ENCODE measurements around the gene FHOD3. TPM values are rescaled to one million over a fixed set of nuclear protein-coding genes. Genes with fewer than 3 reads are reported as not detected.

FHOD3 gene
- total and polyA plus RNA-seq, 9 of the 15 experiments (the other 6 are each of a cell fraction or from before 2014, with no cell fraction given) = 0.11 TPM; not detected in 8

GRCh38 chr18:36419900-36420531, 122.5 kb downstream of the FHOD3 start:
- Histone ChIP-seq H3K36me3 (ENCODE audit: control insufficient read depth, insufficient read depth, low read length) (no peaks in the 10 kb centered on the region), H3K9me3 (replicated peaks; ENCODE audit: control insufficient read depth, insufficient read depth, low read depth, low read length) (no peaks in the 10 kb centered on the region), H3K79me2 (ENCODE audit: control insufficient read depth, insufficient read depth, low read length) (no peaks in the 10 kb centered on the region), H3K4me3 (no peak overlapping the region), H3K4me2 (ENCODE audit: insufficient read depth, low read length) (no peak overlapping the region), H3K9me1 (ENCODE audit: control insufficient read depth, insufficient read depth, low read length) (no peaks in the 10 kb centered on the region), H2AFZ (ENCODE audit: low read depth, low read length) (0 out of 2 replicates have a peak overlapping the region, but pooled peaks have one; percentile 6), H3K4me1 (replicated peaks in 1 of 2; ENCODE audit: control insufficient read depth in 2 of 2, insufficient read depth in 2 of 2, low read length in 2 of 2) (peaks cover 0 to 5% of the 10 kb centered on the region in 2 experiments; a peak in 3 of 5 replicates), H3K27me3 (ENCODE audit: control insufficient read depth in 2 of 2, insufficient read depth in 2 of 2, low read length in 2 of 2) (peaks cover 0 to 11% of the 10 kb centered on the region in 2 experiments; a peak in 2 of 5 replicates), H4K20me1 (replicated peaks; ENCODE audit: control insufficient read depth, insufficient read depth, low read length) (no peaks in the 10 kb centered on the region), H3K9ac (ENCODE audit: insufficient read depth in 1 of 2, low read depth in 2 of 2, low read length in 2 of 2) (no peak overlapping the region), H3K27ac (ENCODE audit: extremely low read depth, low read depth, low read length) (no peak overlapping the region)
- FAIRE-seq (peak; percentile 11), DNase-seq (ENCODE audit: extremely low read depth in 1 of 4, low spot score in 3 of 4) (peak in 1 of 4 experiments; percentile 25), ATAC-seq (peak; percentile 50)
- intact Hi-C loops (cut with micrococcal nuclease) (loop anchor here (5.0 kb wide), 1 partner anchor 128 kb away; no protein-coding TSS in a partner anchor), in situ Hi-C loops (cut with MboI) (no loop called here)
- ChIA-PET CTCF (ENCODE audit: low intra/inter-chr PET ratio) (no interaction called here), POLR2A (interaction anchor here (1.0 kb wide), 1 partner anchor 15 kb away, joined by 3 read pairs; no protein-coding TSS in a partner anchor)
- 13% methylated on average over 7 of the region's 7 CpGs for WGBS (ENCODE audit: insufficient coverage, low coverage, missing lambda C conversion rate)
- no TSS peak for BruUV-seq (replicated peaks)
- TF ChIP-seq IRF2 (CRISPR knock-in tag; IDR thresholded peaks at IDR 0.05) = no peak
- TF ChIP-seq MBD1 (CRISPR knock-in tag; IDR thresholded peaks at IDR 0.05) = no peak
- no peak for TF ChIP-seq MTA3 (IDR thresholded peaks at IDR 0.05; ENCODE audit: borderline replicate concordance)
- TF ChIP-seq ZKSCAN1 (IDR thresholded peaks at IDR 0.05; ENCODE audit: low read depth, low read length) = no peak
- TF ChIP-seq SETDB1 (IDR thresholded peaks at IDR 0.05; ENCODE audit: low read length) = no peak
- TF ChIP-seq ZNF449 (CRISPR knock-in tag; IDR thresholded peaks at IDR 0.05) = no peak
- TF ChIP-seq YY1 (IDR thresholded peaks at IDR 0.05; ENCODE audit: borderline replicate concordance in 1 of 3, control insufficient read depth in 1 of 3, extremely low read depth in 1 of 3, insufficient read depth in 3 of 3, insufficient read length in 1 of 3, insufficient replicate concordance in 2 of 3, low read depth in 1 of 3, low read length in 2 of 3) = no peak
- no peak for TF ChIP-seq PHF21A (IDR thresholded peaks at IDR 0.05; ENCODE audit: borderline replicate concordance, low read depth)
- TF ChIP-seq CTCF (IDR thresholded peaks at IDR 0.05 in 2 of 3, conservative IDR thresholded peaks at IDR 0.05 in 1 of 3; ENCODE audit: insufficient read depth in 2 of 3, low read depth in 1 of 3, low read length in 3 of 3) = peak; percentile 8 to 33 (median 32); a peak in 2 of 6 replicates
- no peak for TF ChIP-seq HIVEP1 (CRISPR knock-in tag; IDR thresholded peaks at IDR 0.05)
- TF ChIP-seq MEF2D (tag; conservative IDR thresholded peaks at IDR 0.05; ENCODE audit: low read depth) = no peak
- no peak for TF ChIP-seq CREB3L1 (IDR thresholded peaks at IDR 0.05; ENCODE audit: borderline replicate concordance, low read depth)
- no peak for TF ChIP-seq ZNF165 (CRISPR knock-in tag; IDR thresholded peaks at IDR 0.05; ENCODE audit: borderline replicate concordance)
- no peak for TF ChIP-seq ZNF586 (CRISPR knock-in tag; conservative IDR thresholded peaks at IDR 0.05)
- TF ChIP-seq FOSL1 (tag; conservative IDR thresholded peaks at IDR 0.05) = peak; percentile 77

All from K562 (cell line).